GM18508 (cell line): ENCODE results near the gene NUDT9.

Experiments used
- ATAC-seq: cut with Tn5 transposase; IDR thresholded peaks from one replicate; pipeline ENCODE4 v1.9.1; 2021; ENCODE audit warnings: moderate number of reproducible peaks; ENCODE audit not compliant: insufficient read depth, unreplicated experiment

NUDT9 gene

DNA sequence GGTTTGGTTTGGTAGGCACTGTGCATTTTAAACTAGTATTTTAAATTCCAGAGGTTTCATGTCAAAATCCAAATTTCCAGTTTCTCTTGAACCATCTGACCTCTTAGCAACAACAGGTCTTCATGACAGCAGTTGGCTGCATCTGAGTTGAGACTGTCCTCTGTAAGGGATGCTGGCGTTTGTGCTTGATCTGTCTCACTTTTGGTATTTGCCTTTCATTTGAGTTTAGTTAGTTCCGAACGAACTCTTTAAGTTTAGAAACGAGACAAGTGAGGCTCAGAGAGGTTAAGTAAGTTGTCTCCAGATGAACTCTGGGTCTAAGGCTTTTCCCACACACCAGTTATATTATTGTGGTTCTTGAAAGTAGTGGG lies 77.7 kb downstream of the NUDT9 start:
- peak; percentile 23 for ATAC-seq

GRCh38 chr4:87502580-87503238 lies 80.3 kb downstream of the NUDT9 start:
- no peak for ATAC-seq

- no peak for ATAC-seq
Measured at GRCh38 chr4:87505862-87506261, 83.5 kb downstream of the NUDT9 start.

GRCh38 chr4:87506974-87507701 lies 84.8 kb downstream of the NUDT9 start:
- no peak for ATAC-seq
